Muscle layer of duodenum (tissue), 2 donors: Measurements from ENCODE around the gene WBP1.

Experiments
- H3K27ac ChIP-seq: one replicate; pipeline ENCODE4 v1.7.0; 2013; ENCODE audit warnings: mild to moderate bottlenecking, low read length
- H3K27me3 ChIP-seq: one replicate; pipeline ENCODE4 v1.7.0; 2013; ENCODE audit warnings: low read depth, mild to moderate bottlenecking, control low read depth, low read length
- H3K36me3 ChIP-seq, 2 donors: one replicate each; pipeline ENCODE4 v1.7.0; 2013; ENCODE audit warnings: low read length in 2 of 2, control low read depth in 1 of 2, mild to moderate bottlenecking in 1 of 2; ENCODE audit not compliant: insufficient read depth in 2 of 2, control insufficient read depth in 1 of 2
- H3K4me1 ChIP-seq, 2 donors: one replicate each; pipeline ENCODE4 v1.7.0; 2013; ENCODE audit warnings: low read length in 2 of 2, mild to moderate bottlenecking in 2 of 2, control low read depth in 1 of 2, moderate library complexity in 1 of 2; ENCODE audit not compliant: insufficient read depth in 2 of 2, control insufficient read depth in 1 of 2
- H3K4me3 ChIP-seq, 2 donors: one replicate each; pipeline ENCODE4 v1.7.0; 2013; ENCODE audit warnings: low read length in 2 of 2, low read depth in 1 of 2, mild to moderate bottlenecking in 1 of 2
- H3K9me3 ChIP-seq, 2 donors: one replicate each; pipeline ENCODE4 v1.7.0; 2013; ENCODE audit warnings: low read length in 2 of 2, control low read depth in 1 of 2, mild to moderate bottlenecking in 1 of 2; ENCODE audit not compliant: control insufficient read depth in 1 of 2
- donor health status: healthy.

Gene WBP1

GRCh38 chr2:74501335-74502071 is 43.3 kb downstream of the WBP1 start:
- Histone ChIP-seq H3K36me3 (peaks cover 13 to 20% of the 10 kb centered on the region in 2 donors), H3K27me3 (peaks cover 38% of the 10 kb centered on the region), H3K27ac (no peak overlapping the region), H3K9me3 (no peaks in the 10 kb centered on the region), H3K4me3 (no peak overlapping the region), H3K4me1 (peaks cover 17 to 67% of the 10 kb centered on the region in 2 donors)

DNA sequence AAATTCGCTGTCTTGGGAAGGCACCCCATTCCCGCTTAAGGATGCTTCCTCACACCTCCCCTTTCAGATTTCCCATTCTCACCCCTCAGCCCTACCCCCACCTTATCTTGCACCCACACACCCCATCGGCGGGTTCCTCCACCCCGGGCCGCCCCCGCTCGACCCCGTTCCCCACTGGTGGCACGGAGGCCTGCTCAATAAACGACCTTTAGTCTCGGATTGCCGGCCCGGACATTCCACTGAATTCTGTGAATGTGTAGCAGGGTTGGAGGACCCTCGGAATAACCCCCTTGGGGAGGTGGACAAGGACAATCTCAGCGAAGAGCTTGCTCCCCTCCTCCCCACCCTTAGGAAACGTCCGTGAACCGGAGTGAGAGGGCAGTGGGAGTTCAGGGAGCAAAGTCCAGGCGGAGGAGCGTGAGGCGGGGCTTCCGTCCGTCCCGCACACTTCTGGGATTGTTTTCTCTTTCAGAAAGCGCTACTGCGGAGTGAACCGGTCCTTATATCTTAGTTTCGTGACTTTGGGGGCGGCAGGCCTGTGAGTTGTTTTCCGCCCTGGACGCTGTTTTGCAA is 44.0 kb downstream of the WBP1 start:
- H3K27ac ChIP-seq, result peak overlapping the region; percentile 83
- H3K9me3 ChIP-seq, result no peaks in the 10 kb centered on the region
- H3K36me3 ChIP-seq, result peaks cover 13 to 22% of the 10 kb centered on the region in 2 donors
- H3K4me3 ChIP-seq, result peak overlapping the region; percentile 62 to 80
- H3K4me1 ChIP-seq, result peaks cover 22 to 71% of the 10 kb centered on the region in 2 donors
- H3K27me3 ChIP-seq, result peaks cover 33% of the 10 kb centered on the region

- Histone ChIP-seq H3K4me1 (peaks cover 22 to 66% of the 10 kb centered on the region in 2 donors), H3K27ac (peak overlapping the region; percentile 83), H3K27me3 (peaks cover 32% of the 10 kb centered on the region), H3K4me3 (peak overlapping the region; percentile 62 to 80), H3K36me3 (peaks cover 13 to 26% of the 10 kb centered on the region in 2 donors), H3K9me3 (no peaks in the 10 kb centered on the region)
Observed at GRCh38 chr2:74502720-74503505, 44.7 kb downstream of the WBP1 start.

GRCh38 chr2:74503506-74504475 is 45.6 kb downstream of the WBP1 start:
- Histone ChIP-seq H3K4me1 (peaks cover 19 to 63% of the 10 kb centered on the region in 2 donors), H3K36me3 (peaks cover 13 to 26% of the 10 kb centered on the region in 2 donors), H3K27me3 (peaks cover 26% of the 10 kb centered on the region), H3K4me3 (peak overlapping the region; percentile 62 to 80), H3K27ac (peak overlapping the region; percentile 83), H3K9me3 (no peaks in the 10 kb centered on the region)

GRCh38 chr2:74504591-74504990 is 46.4 kb downstream of the WBP1 start:
- no peaks in the 10 kb centered on the region for H3K9me3 ChIP-seq
- H3K4me1 ChIP-seq, result peaks cover 19 to 55% of the 10 kb centered on the region in 2 donors
- H3K27ac ChIP-seq, result no peak overlapping the region
- peaks cover 13 to 26% of the 10 kb centered on the region in 2 donors for H3K36me3 ChIP-seq
- H3K4me3 ChIP-seq, result peak overlapping the region; percentile 62 to 80
- H3K27me3 ChIP-seq, result peaks cover 19% of the 10 kb centered on the region

DNA sequence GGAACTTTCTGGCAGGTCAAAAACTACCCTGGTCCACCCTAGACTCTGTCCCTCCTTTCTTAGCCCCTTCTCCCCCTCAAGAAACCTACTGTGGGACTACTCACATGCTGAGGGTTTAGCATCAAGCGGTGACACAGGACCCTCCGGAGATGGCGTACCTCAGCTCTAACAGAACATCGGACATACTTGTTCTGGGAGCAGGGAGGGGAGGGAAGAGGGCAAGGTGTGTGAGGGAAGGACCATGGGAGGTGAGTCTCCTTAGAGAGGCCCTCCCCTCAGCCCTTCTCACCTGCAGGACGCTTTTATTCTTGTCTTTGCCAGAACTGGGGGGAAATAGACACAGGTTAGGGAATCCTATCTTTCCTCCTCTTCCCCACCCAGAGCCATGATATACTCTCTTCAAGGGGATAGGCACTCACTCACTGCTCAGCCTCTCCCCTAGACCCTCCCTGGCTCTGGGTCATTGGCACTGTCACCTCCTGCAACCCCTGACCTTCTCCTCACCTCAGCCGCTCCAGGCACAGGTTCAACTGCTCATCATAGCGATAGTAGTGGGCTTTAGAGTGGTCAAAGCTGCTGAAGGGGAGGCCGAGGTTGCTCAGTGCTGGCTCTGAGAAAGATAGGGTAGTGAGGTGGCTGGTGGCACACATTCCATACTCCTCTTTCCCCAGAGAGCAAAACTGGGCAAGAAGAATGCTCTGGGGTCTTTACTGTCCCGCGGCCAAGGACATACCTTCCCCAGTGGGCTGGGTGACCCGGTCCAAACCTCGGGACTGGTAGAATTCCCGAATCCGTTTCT is 47.4 kb downstream of the WBP1 start:
- Histone ChIP-seq H3K27ac (no peak overlapping the region), H3K27me3 (peaks cover 15% of the 10 kb centered on the region)

GRCh38 chr2:74507145-74507925 is 49.1 kb downstream of the WBP1 start, which contains the start of gene PCGF1:
Gene PCGF1, minus strand, starts transcription at chr2:74507695. Its CDS starts 27 bp downstream, at chr2:74507668.
- H3K36me3 ChIP-seq, result peaks cover 13 to 26% of the 10 kb centered on the region in 2 donors
- H3K27me3 ChIP-seq, result peaks cover 19% of the 10 kb centered on the region
- peaks cover 19 to 51% of the 10 kb centered on the region in 2 donors for H3K4me1 ChIP-seq
- H3K4me3 ChIP-seq, result peak within 1 kb of the TSS; percentile 86 to 88
- H3K9me3 ChIP-seq, result no peaks in the 10 kb centered on the region
- peak within 1 kb of the TSS; percentile 98 for H3K27ac ChIP-seq

More for the DNA sequence above, 47.4 kb downstream of the WBP1 start:
- peaks cover 19 to 51% of the 10 kb centered on the region in 2 donors for H3K4me1 ChIP-seq
- H3K9me3 ChIP-seq, result no peaks in the 10 kb centered on the region
- H3K4me3 ChIP-seq, result peak overlapping the region; percentile 46 to 88
- H3K36me3 ChIP-seq, result peaks cover 13 to 26% of the 10 kb centered on the region in 2 donors

DNA sequence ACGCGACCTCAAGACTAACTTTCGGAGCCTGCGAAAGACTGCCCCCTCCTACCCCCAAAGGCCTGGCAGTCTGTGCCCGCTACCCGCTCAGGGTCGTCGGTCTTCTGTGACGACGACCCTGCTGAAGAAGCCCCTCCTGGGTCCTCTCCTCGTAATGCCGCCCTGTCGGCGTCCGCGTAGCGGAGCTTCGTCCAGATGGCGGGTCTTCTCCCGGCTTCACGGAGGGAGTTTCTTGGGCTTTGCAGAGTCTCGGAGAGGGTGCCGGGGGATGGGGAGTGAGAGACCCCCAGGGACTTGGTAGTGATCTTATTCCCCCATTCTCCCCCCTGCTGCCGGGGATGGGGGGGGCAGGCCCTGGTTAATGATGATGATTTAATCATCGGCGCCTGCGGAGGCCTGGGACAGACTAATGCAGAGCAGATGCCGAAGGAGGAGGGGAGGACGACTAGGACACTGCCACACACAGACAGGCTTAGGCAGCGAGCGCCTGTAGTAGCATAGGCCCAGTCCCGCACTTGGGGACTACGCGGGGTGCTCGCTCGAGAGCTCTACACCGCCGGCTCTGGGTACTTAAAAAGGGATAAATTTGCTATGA is 49.8 kb downstream of the WBP1 start:
- peaks cover 25% of the 10 kb centered on the region for H3K27me3 ChIP-seq
- H3K9me3 ChIP-seq, result no peaks in the 10 kb centered on the region
- H3K36me3 ChIP-seq, result peaks cover 13 to 26% of the 10 kb centered on the region in 2 donors
- peak overlapping the region; percentile 98 for H3K27ac ChIP-seq
- H3K4me1 ChIP-seq, result peaks cover 19 to 45% of the 10 kb centered on the region in 2 donors
- H3K4me3 ChIP-seq, result peak overlapping the region; percentile 86 to 88

DNA sequence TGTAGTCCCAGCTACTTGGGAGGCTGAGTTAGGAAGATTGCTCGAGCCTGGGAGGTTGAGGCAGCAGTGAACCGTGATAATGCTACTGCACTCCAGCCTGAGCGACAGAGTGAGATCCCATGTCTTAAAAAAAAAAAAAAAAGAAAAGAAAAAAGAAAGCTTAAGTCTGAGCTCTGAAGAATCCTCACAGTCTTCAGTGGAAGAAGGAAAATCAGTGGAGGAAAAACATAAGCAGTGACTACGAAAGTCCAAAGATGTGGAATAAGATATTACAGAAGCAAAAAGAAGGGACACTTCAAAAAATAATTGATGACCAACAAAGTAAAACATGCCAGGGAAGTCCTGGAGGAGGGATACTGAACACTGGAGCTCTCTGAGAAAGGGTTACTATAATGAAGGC is 52.0 kb downstream of the WBP1 start:
- peaks cover 48% of the 10 kb centered on the region for H3K27me3 ChIP-seq
- peaks cover 5 to 13% of the 10 kb centered on the region in 2 donors for H3K36me3 ChIP-seq
- H3K9me3 ChIP-seq, result no peaks in the 10 kb centered on the region
- no peak overlapping the region for H3K4me3 ChIP-seq
- H3K27ac ChIP-seq, result no peak overlapping the region
- H3K4me1 ChIP-seq, result peaks cover 14 to 39% of the 10 kb centered on the region in 2 donors
